Measurements from ENCODE around the gene AIRE. TPM values are rescaled to one million over a fixed set of nuclear protein-coding genes. Genes with fewer than 3 reads are reported as not detected.

Gene AIRE
- under 0.01 TPM in 2 replicates for total RNA-seq

GRCh38 chr21:44285138-44285992 is at the start of gene AIRE:
Gene AIRE (plus strand): TSS chr21:44285876. CDS start chr21:44286007, 131 bp downstream.

DNA sequence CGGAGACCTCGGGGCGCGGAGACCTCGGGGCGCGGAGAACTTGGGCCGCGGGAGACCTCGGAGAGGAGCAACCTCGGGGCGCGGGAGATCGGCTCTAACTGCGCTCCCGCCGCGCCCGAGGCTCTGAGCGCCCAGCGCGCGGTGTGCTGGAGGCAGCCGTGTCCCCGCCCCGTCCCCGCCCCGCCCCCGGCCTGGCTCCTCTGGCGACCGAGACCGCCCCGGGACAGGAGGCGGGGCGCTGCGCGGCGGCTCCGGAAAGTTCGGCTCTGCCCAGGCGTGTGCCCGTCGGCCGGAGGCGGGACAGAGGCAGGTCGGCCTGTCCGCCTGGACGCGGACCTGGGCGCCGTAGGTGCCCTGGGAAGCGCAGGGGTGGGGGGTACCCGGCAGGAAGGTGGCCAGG is 44.8 kb upstream of the AIRE start, which contains the start of gene ICOSLG:
Gene ICOSLG, minus strand, starts transcription at position 102 of the 400 bp plus-strand sequence. CDS start 126 bp downstream, outside the sequence.

GRCh38 chr21:44261675-44262295 is 23.9 kb upstream of the AIRE start, which contains the start of gene DNMT3L:
Gene DNMT3L (minus strand): TSS chr21:44261897. CDS start chr21:44261259, 638 bp downstream.

DNA sequence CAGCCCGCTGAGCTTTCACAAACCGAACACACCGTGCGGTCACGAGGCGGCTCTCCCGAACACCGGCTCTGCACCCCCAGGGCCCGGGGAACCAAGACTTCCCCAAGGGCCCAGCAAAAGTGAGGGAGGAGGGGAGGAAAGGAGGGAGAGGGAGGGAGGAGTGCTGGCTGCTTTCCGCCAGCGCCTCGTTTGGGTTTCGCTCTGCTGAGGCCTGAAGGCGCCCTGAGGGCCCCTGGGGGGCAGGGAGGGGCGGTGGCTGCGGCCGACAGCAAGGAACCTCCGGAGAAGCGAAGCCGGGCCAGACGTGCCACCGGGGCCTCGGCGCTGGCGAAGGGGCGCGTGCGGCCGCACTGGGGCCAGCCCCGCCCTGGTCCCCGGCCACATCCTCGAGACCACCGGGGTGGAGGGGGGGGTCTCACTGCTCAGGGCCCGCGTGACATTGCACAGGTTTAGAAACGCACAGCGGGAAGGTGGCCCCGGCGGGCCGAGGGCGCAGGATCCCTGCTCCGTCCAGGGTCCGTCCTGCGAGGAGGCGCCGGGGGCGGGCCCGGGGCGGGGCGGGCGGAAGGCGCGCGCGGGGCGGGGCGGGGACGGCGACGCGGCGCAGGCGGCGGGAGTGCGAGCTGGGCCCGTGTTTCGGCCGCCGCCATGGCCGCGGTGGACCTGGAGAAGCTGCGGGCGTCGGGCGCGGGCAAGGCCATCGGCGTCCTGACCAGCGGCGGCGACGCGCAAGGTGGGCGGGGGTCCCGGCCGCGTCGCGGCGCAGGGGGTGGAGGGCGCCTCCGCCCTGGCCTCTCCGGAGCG is 14.0 kb downstream of the AIRE start, which contains the start of gene PFKL:
Gene PFKL, plus strand, starts transcription at position 596 of the 804 bp plus-strand sequence. Its CDS starts 53 bp downstream, at position 649.

DNA sequence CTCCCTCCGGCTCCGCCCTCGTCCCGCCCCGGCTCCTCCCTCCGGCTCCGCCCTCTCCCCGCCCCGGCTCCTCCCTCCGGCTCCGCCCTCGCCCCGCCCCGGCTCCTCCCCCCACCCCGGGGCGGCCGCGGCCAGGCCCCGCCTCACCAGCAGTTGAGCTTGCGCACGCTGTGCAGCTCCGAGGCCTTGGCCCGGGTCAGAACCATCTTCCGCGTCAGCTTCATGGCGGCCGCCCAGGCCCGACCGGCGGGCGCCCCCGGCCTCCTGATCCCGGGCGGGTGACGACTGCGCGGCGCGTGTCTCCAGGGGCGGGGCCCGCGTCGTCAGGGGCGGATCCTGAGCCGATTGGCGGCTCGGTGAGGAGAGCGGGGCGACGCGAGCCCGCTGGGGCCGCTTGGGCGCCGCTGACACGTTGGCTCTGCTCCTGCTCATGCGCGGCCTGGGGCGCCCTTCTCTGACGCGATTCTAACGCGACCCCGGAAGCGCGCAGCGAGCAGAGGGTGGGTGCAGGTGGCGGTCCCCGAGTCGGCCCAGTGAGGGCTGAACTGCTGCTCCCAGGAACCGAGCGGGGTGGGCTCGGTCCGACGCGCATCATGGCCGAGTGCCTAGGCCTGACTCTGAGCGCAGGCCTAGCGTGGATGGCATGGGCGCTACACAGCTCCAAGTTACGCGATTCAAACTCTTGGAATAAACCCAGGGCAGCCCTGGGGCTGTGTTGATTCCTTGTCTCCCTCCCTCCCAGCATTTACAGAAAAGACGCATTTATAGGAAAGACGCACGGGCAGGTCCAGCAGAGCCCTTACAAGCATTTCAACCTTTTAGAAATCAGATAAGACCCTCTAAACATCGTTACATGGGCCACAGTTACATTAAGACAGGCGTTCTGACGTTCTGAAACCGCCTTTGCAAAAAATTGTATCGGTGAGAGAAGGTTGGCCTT is 53.6 kb downstream of the AIRE start, which contains the start of gene CFAP410:
Gene CFAP410, minus strand, starts transcription at position 420 of the 940 bp plus-strand sequence. Its CDS starts 196 bp downstream, at position 224.

Small RNA genes within 50 kb of the gene (small RNA-seq; reads per million reads assigned to genes)
- not detected for gene AP001059.3

Other genes with a start within 250 kb of the AIRE start
- 4.9 and 26.2 TPM in 2 replicates for gene PWP2, start 178.5 kb upstream of the AIRE start, total RNA-seq
- 9.5 and 31.5 TPM in 2 replicates for gene GATD3, start 152.2 kb upstream of the AIRE start, total RNA-seq
- 3.0 and 3.6 TPM in 2 replicates for gene ICOSLG, start 44.9 kb upstream of the AIRE start, total RNA-seq
- not detected in 2 replicates for gene DNMT3L, start 24.0 kb upstream of the AIRE start, total RNA-seq
- 198 and 277 TPM in 2 replicates for gene PFKL, start 14.2 kb downstream of the AIRE start, total RNA-seq
- gene CFAP410, start 53.5 kb downstream of the AIRE start, total RNA-seq = 4.4 and 11.4 TPM in 2 replicates
- gene TRPM2, start 67.7 kb downstream of the AIRE start, total RNA-seq = 0.33 and 1.1 TPM in 2 replicates
- gene LRRC3, start 169.6 kb downstream of the AIRE start, total RNA-seq = 2.3 and 3.2 TPM in 2 replicates